LoVo (cell line): ENCODE data around the gene HIRA.
"Not testable (repeated sequence)": the region's sequence is repeated elsewhere in the genome, so short reads cannot be mapped to it uniquely, and the experiment has no call there.

Experiments used
- DNase-seq: peaks from one replicate; pipeline ENCODE4 v3.0.0-alpha.2; 2016; ENCODE audit warnings: low spot score

The HIRA gene

GRCh38 chr22:19463491-19464469, 32.2 kb upstream of the HIRA start:
- DNase-seq = no peak

DNA sequence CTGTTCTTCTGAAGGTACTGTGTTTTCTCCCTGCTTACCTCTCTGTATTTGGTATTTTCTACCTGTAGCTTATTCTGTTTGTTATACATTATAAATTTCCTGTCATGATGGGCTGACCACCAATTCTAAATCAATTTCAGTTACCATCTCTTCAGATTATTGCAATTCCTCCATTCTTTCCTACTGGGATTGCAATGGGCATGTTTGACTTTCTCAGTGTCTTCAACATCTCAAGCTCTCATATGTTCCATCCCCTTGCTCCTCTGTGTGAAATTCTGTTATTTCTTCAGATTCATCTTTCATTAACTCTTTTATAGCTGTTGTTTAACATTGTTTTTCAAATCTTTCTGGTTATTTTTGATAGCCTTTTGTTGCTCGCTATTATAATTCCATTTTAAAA, 31.5 kb upstream of the HIRA start:
- no peak for DNase-seq

- DNase-seq = no peak
Measured at GRCh38 chr22:19461506-19461905, 30.0 kb upstream of the HIRA start.

DNA sequence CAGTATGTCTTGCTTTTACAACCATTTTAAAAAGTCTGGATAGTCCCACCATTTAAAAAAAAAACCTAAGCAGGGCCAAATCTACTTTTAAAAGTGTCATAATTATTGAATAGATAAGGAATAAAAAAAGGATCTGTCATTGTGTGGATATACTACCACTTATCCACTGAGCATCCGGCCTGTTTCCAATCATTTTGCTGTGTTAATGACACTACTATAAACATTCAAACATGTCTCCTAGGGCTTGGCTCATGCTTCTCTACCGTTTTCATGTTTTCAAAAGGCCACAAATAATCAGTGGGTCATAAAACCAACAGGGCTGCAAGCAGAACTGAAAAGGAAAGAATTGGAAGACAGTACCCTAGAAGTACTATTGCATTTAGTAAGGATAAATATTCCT, 28.5 kb upstream of the HIRA start:
- DNase-seq = no peak

GRCh38 chr22:19457828-19458428, 26.4 kb upstream of the HIRA start:
- no peak for DNase-seq

DNA sequence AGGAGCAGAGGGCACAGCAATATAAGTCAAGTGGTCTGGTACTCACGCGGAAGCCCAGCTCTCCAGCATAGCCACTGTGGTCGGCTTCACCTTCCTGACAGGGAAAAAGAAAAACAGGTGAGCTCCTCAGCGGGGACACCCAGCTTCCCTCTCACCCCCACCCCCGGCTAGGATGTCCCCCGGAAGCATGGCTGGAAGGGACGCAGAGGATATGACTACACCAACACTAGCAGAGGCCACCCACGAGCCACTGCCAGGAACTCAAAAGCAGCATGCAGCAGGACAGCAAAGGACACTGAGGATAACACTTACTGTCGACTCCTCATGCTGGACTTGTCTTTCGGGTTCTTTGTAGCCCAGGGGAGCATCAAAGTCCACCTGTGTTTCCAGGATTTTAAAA, 25.0 kb upstream of the HIRA start:
- no peak for DNase-seq

DNA sequence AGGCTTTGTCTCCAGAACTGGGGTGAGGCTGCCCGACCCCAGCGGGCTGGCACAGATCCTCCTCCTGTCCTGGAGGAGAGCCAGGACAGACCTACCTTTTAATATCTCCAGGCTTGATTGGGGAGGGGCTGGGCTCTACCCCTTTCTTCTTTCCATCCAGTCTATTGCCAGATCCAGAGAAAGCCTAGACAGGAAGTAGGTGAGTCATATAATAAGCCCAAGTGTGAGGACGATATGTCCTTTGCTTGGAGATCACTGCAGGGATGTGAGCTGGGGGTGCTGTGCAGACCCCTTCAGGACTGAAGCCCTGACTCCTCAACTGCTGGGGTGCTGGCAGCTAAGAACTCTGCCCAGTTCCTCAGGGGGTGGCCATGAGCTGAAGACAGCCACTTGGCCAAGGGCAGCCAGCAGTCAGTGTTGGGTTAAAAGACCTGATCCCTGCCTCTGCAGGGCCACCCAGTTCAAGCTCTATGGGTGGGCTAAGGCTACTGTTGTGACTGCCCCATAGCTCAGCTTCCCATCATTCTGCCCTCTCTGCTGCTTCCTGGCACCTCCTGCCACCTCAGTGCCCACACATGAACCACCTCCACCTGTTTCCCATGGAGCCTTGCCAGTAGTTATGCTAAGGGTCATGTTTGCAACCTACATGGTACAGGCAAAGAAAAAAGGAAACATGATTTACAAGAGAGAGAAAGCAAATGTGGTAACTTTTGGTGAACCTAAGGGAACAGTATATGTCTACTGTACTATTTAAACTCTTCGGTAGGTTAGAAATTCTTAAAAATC, 24.2 kb upstream of the HIRA start:
- DNase-seq = no peak

- DNase-seq = no peak
Measured at GRCh38 chr22:19455033-19455432, 23.5 kb upstream of the HIRA start.

DNA sequence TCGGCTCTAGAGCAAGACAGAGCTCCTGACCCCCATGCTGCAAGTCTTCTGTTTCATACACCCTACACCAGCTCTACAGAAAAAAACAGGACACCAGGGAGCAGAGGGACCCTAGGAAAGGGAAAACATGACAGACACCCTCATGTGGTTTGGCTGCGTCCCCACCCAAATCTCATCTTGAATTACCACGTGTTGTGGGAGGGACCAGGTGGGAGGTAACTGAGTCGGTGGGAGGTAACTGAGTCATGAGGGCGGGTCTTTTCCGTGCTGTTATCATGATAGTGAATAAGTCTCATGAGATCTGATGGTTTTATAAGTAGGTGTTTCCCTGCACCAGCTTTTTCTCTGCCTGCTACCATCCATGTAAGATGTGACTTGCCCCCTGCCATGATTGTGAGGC, 22.6 kb upstream of the HIRA start:
- DNase-seq = no peak

DNA sequence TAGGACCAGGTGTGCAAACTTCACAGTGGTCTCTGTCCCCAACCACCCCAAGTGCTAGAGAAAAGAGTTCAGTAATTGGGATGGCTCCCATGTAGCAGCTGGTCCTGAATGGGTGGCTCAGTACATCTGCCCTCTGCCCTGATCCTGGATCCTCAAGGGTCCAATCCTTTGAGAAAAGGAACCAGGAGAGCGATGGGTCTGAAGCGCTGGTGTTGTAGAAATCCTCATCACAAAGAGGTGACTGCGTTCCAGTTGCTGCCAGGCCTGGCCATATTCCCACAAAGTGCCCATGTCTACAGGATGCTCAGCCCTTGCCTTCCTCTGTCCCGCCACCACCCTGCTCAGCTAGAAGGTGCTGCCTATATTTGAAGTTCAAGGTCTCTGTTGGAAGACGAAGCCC, 22.2 kb upstream of the HIRA start:
- DNase-seq = no peak

GRCh38 chr22:19451570-19451969, 20.0 kb upstream of the HIRA start:
- DNase-seq = no peak

- no peak for DNase-seq
Measured at GRCh38 chr22:19450363-19451175, 19.0 kb upstream of the HIRA start.

GRCh38 chr22:19449422-19449767, 17.9 kb upstream of the HIRA start:
- DNase-seq = no peak

DNA sequence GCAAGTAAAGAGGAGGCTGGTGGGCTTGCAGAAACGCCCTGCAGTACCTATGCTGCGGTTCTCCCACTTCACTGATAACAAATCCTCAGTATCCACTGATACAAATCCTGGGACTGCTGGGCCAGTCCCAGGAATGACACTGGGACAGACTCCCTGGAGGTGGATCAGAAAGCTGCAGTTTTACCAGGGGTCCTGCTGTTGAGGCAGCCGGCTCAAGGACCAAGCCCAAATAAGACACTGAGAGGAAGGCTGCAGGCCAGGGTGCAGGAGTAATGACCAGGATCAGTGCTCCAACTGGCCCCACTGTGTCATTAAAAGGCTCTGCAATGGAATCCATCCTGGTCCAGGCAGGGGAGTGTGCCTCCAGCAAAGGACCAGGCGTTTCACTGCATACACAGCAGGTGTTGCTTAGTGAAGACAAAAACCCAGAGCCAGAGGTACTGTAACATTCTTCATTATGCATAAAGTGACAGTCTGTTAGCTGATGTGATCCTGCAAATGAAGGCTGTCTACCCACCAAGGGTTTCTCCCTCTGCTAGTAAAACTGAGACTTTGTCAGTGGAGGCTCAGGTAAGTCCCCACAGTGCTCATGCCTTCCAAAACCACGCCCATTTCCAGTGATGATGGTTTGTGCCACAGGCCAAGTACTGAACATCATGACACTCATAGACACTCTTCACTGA, 17.3 kb upstream of the HIRA start:
- no peak for DNase-seq

DNA sequence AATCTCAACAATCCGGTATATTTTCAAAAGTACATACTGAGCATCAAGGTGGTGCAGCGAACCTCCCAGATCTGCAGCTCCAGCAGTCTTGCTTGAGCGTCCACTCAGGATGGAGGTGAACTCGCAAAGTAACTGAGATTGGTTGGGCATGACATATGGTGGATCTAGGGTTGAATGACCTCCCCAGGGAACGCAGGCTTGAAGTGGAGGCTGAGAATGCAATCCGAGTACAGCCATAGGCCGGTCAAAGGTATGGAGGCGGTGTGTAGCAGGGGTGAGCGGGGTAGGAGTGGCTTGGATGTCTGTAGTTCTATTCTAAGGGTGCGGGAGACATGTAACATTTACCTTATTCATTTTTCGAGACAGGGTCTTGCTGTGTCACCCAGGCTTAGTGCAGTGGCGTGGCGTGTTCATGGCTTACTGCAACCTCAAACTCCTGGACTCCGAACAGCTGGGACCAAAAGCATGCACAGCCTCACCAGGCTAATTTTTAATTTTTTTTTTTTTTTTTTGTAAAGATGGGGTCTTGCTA, 16.6 kb upstream of the HIRA start:
- peak; percentile 21 for DNase-seq

DNA sequence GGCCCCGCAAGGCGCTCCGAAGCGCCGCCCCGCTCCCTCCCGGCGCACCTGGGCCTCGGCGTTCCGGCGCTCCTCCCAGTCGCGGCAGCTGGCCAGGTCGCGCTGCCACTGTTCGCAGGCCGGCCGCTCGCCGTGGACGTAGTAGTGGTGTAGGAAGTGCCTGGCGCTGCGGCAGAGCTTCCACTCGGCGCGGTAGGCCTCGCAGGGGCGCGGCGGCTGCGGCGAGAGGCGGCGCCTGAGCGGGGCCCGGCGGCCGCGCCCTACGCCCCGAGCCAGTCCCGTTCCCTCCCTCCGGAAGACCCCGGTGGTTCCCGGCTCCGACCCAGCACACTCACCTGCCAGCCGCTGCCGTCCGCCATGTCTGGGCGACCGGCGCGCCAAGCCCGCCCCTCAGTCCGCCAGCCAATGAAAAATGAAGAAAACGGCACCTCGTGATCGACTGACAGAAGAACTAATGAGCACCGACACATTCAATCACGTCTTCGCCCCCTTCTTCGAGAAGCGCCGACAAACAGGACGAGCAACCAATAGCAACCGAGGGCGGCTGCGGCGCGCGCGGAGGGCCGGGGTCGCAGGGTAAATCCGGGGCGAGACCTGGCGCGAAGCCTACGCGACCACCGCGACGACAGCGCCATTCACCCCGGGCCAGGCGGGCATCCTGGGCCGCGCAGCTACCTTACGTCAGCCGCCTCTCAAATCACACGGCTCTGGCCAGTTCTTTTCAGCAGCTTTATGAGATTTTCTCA, 16.0 kb upstream of the HIRA start, which contains the start of gene C22orf39:
TSS of gene C22orf39 (minus strand) at position 382 of the 746 bp plus-strand sequence. CDS start at position 359, 23 bp downstream.
- DNase-seq = peak; percentile 93

- DNase-seq = no peak
Measured at GRCh38 chr22:19446603-19447329, 15.2 kb upstream of the HIRA start.

GRCh38 chr22:19445279-19445982, 13.9 kb upstream of the HIRA start:
- DNase-seq = not testable (repeated sequence)
